ENCODE results near the gene KIAA1958.

DNA sequence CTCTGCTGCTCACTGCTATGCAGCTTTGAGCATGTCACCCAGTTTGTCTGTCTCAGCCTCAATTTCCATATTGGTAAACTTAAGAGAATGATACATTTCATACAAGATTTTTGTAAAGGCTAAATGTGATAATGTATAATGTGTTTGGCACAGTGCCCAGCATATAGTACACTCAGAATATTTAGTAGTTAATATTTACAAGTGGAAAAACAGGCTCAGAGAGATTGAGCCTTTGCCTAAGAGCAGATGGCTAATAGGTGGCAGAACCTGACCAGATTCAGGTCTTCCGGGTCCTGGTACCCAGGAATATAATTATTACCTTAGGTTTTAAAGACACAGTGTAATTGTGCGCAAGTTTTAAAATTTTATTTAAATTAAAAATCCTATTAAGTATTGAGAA, 46.8 kb upstream of the KIAA1958 start:
- TF ChIP-seq, protein P1, sequence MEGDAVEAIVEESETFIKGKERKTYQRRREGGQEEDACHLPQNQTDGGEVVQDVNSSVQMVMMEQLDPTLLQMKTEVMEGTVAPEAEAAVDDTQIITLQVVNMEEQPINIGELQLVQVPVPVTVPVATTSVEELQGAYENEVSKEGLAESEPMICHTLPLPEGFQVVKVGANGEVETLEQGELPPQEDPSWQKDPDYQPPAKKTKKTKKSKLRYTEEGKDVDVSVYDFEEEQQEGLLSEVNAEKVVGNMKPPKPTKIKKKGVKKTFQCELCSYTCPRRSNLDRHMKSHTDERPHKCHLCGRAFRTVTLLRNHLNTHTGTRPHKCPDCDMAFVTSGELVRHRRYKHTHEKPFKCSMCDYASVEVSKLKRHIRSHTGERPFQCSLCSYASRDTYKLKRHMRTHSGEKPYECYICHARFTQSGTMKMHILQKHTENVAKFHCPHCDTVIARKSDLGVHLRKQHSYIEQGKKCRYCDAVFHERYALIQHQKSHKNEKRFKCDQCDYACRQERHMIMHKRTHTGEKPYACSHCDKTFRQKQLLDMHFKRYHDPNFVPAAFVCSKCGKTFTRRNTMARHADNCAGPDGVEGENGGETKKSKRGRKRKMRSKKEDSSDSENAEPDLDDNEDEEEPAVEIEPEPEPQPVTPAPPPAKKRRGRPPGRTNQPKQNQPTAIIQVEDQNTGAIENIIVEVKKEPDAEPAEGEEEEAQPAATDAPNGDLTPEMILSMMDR (IDR thresholded peaks at IDR 0.05): no peak
- TF ChIP-seq POLR2A (IDR thresholded peaks at IDR 0.05): no peak

All from lower leg skin (tissue), 3 donors.